Mesodermal cell (in vitro differentiated cells): ENCODE results near the gene DACT3.

Experiments used
- H3K27ac ChIP-seq: 2 replicates; pipeline ENCODE4 v1.7.0; 2013; ENCODE audit warnings: mild to moderate bottlenecking, low read depth, low read length, moderate library complexity; ENCODE audit not compliant: severe bottlenecking
- H3K36me3 ChIP-seq: 2 replicates; pipeline ENCODE4 v1.7.1; 2013; ENCODE audit warnings: mild to moderate bottlenecking, low read length, moderate library complexity; ENCODE audit not compliant: control insufficient read depth, insufficient read depth
- H3K4me1 ChIP-seq: one replicate; pipeline ENCODE4 v1.7.1; 2013; ENCODE audit warnings: mild to moderate bottlenecking, low read length; ENCODE audit not compliant: insufficient read depth, control insufficient read depth, poor library complexity, severe bottlenecking
- H3K4me3 ChIP-seq: 2 replicates; pipeline ENCODE4 v1.7.0; 2013; ENCODE audit warnings: low read length, control low read depth, mild to moderate bottlenecking; ENCODE audit not compliant: insufficient read depth, poor library complexity, severe bottlenecking; ENCODE audit errors: extremely low read depth
- H3K9me3 ChIP-seq: 2 replicates; pipeline ENCODE4 v1.7.1; 2013; ENCODE audit warnings: mild to moderate bottlenecking, low read length, moderate library complexity; ENCODE audit not compliant: control insufficient read depth
- WGBS, 2 experiments: methylation state at CpG; one replicate each; pipeline ENCODE4 v1.1.5; 2013; ENCODE audit warnings: missing lambda C conversion rate in 2 of 2; ENCODE audit not compliant: insufficient coverage in 2 of 2; 5-methylcytosine and 5-hydroxymethylcytosine counted together

DACT3 gene

GRCh38 chr19:46604781-46605355, 56.1 kb downstream of the DACT3 start:
- Histone ChIP-seq H3K36me3 (peaks cover 71% of the 10 kb centered on the region), H3K27ac (no peak overlapping the region), H3K4me3 (no peak overlapping the region), H3K4me1 (peaks cover 18% of the 10 kb centered on the region), H3K9me3 (no peaks in the 10 kb centered on the region)
- 90 to 93% methylated on average over 9 of the region's 13 CpGs for WGBS, 2 experiments

GRCh38 chr19:46603752-46604231, 57.2 kb downstream of the DACT3 start:
- 87 to 90% methylated on average over 5 to 9 of the region's 9 CpGs for WGBS, 2 experiments
- Histone ChIP-seq H3K4me3 (no peak overlapping the region), H3K36me3 (peaks cover 61% of the 10 kb centered on the region), H3K9me3 (no peaks in the 10 kb centered on the region), H3K4me1 (peaks cover 18% of the 10 kb centered on the region), H3K27ac (no peak overlapping the region)

GRCh38 chr19:46603195-46603637, 57.8 kb downstream of the DACT3 start:
- H3K4me1 ChIP-seq: peaks cover 18% of the 10 kb centered on the region
- H3K4me3 ChIP-seq: peak overlapping the region; percentile 100
- no peaks in the 10 kb centered on the region for H3K9me3 ChIP-seq
- no peak overlapping the region for H3K27ac ChIP-seq
- 69 to 80% methylated on average over 1 to 2 of the region's 2 CpGs for WGBS, 2 experiments
- H3K36me3 ChIP-seq: peaks cover 55% of the 10 kb centered on the region

- H3K4me3 ChIP-seq: peak overlapping the region; percentile 100
- 42 to 53% methylated on average over 16 to 23 of the region's 23 CpGs for WGBS, 2 experiments
- H3K36me3 ChIP-seq: peaks cover 49% of the 10 kb centered on the region
- H3K4me1 ChIP-seq: peaks cover 18% of the 10 kb centered on the region
- H3K9me3 ChIP-seq: no peaks in the 10 kb centered on the region
- no peak overlapping the region for H3K27ac ChIP-seq
These were observed 58.4 kb downstream of the DACT3 start for GRCh38 chr19:46602392-46603194.

- peak within 1 kb of the TSS; percentile 100 for H3K27ac ChIP-seq
- peaks cover 38% of the 10 kb centered on the region for H3K36me3 ChIP-seq
- H3K4me3 ChIP-seq: peak within 1 kb of the TSS; percentile 100
- WGBS, 2 experiments: 0% methylated on average over 34 to 48 of the region's 51 CpGs
- peaks cover 18% of the 10 kb centered on the region for H3K4me1 ChIP-seq
- no peaks in the 10 kb centered on the region for H3K9me3 ChIP-seq
These were observed 59.4 kb downstream of the DACT3 start, which contains the start of gene CALM3 for GRCh38 chr19:46601318-46602224. Gene CALM3, plus strand, starts transcription at chr19:46601330. Its CDS starts 105 bp downstream, at chr19:46601435.

- H3K4me1 ChIP-seq: peaks cover 18% of the 10 kb centered on the region
- H3K36me3 ChIP-seq: peaks cover 29% of the 10 kb centered on the region
- H3K9me3 ChIP-seq: no peaks in the 10 kb centered on the region
- 3 to 4% methylated on average over 36 to 65 of the region's 93 CpGs for WGBS, 2 experiments
- H3K4me3 ChIP-seq: peak overlapping the region; percentile 100
- H3K27ac ChIP-seq: peak overlapping the region; percentile 100
These were observed 60.3 kb downstream of the DACT3 start for GRCh38 chr19:46600384-46601317.

GRCh38 chr19:46599716-46600373, 61.1 kb downstream of the DACT3 start:
- WGBS, 2 experiments: 86% methylated on average over 1 of the region's 9 CpGs; no CpG with 5 or more reads in 1 of the 2 experiments
- H3K9me3 ChIP-seq: no peaks in the 10 kb centered on the region
- H3K36me3 ChIP-seq: peaks cover 21% of the 10 kb centered on the region
- H3K27ac ChIP-seq: peak overlapping the region; percentile 100
- H3K4me3 ChIP-seq: peak overlapping the region; percentile 100
- peaks cover 18% of the 10 kb centered on the region for H3K4me1 ChIP-seq

GRCh38 chr19:46598372-46598917, 62.5 kb downstream of the DACT3 start:
- Histone ChIP-seq H3K4me3 (no peak overlapping the region), H3K36me3 (peaks cover 10% of the 10 kb centered on the region), H3K9me3 (no peaks in the 10 kb centered on the region), H3K4me1 (peaks cover 10% of the 10 kb centered on the region), H3K27ac (no peak overlapping the region)
- 100% methylated on average over 1 to 2 of the region's 4 CpGs for WGBS, 2 experiments
